Measurements from ENCODE around the gene PIGX.
"Not testable (repeated sequence)": the region's sequence is repeated elsewhere in the genome, so short reads cannot be mapped to it uniquely, and the experiment has no call there.

The PIGX gene

DNA sequence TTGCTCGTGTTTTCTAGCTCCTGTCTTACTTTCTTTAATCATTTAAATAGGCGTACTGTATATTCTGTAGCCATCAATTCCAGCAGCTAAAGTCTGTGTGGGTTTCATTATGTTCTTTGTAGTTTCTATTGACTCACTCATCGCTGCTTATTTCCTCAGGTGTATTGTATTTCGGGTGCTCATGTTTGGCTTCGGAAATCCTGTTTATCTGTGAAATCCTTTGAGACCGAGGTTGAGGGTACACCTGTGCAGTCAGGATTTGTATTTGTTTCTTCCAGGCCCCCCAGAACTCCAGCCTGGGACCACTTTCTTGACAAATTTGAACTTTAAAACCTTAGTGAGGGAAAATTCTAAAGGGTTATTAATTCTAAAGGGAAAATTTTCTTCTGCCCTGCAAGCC is 25.5 kb downstream of the PIGX start:
- in situ Hi-C loops (cut with MboI; ENCODE audit: low pct_unique_long_range_greater_than_20kb, low sequenced_read_pairs, unreplicated experiment), result no loop called here
- no peak for DNase-seq (ENCODE audit: low spot score)
- TF ChIP-seq, protein P1, sequence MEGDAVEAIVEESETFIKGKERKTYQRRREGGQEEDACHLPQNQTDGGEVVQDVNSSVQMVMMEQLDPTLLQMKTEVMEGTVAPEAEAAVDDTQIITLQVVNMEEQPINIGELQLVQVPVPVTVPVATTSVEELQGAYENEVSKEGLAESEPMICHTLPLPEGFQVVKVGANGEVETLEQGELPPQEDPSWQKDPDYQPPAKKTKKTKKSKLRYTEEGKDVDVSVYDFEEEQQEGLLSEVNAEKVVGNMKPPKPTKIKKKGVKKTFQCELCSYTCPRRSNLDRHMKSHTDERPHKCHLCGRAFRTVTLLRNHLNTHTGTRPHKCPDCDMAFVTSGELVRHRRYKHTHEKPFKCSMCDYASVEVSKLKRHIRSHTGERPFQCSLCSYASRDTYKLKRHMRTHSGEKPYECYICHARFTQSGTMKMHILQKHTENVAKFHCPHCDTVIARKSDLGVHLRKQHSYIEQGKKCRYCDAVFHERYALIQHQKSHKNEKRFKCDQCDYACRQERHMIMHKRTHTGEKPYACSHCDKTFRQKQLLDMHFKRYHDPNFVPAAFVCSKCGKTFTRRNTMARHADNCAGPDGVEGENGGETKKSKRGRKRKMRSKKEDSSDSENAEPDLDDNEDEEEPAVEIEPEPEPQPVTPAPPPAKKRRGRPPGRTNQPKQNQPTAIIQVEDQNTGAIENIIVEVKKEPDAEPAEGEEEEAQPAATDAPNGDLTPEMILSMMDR (IDR thresholded peaks at IDR 0.05; ENCODE audit: extremely low read depth, insufficient read depth, missing control alignments), result no peak

DNA sequence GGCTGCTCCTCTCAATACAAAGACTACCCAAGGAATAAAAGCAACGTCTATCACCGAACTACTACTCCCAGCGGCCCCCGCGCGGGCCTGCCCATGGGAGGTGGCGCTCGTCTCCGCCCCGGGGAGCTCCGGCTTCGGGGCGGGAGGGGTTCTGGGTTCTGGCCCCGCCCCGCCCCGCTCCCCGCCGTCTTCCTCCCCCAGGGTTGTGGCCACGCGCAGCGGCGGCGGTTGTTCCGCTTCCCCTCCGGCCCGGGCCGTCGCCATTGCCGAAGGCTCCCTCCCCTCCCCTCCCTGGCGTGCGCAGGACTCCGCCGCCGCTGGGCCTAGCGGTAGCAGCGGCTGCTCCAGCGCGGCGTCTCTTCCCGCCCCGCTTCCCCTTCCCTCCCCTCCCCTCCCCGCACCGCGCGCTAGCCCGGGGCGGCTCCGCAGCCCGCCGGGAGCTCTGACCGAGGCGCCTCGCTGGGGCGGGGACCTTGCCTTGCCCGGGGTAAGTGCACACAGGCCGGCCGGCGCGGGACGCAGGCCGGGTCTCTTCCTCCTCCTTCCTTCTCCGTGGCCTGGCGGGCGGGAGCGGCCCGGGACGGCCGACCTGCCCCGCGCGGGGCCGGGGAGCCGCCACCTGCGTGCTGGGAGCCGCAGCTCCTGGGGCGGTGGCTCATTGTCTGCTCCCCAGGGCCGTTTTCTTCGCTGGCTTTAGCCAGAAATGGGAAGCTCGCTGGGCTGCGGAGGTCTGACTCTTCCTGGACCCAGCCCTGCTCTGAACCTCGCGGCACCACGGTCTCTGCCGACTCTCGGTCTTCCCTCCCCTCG is 27.7 kb downstream of the PIGX start, which contains the start of gene PAK2:
TSS of gene PAK2 (plus strand) at position 187 of the 810 bp plus-strand sequence. CDS start 42,790 bp downstream, outside the sequence.
- peak; percentile 93 for DNase-seq (ENCODE audit: low spot score)
- TF ChIP-seq, protein P1 (IDR thresholded peaks at IDR 0.05; ENCODE audit: extremely low read depth, insufficient read depth, missing control alignments), result no peak
- in situ Hi-C loops (cut with MboI; ENCODE audit: low pct_unique_long_range_greater_than_20kb, low sequenced_read_pairs, unreplicated experiment), result no loop called here

DNA sequence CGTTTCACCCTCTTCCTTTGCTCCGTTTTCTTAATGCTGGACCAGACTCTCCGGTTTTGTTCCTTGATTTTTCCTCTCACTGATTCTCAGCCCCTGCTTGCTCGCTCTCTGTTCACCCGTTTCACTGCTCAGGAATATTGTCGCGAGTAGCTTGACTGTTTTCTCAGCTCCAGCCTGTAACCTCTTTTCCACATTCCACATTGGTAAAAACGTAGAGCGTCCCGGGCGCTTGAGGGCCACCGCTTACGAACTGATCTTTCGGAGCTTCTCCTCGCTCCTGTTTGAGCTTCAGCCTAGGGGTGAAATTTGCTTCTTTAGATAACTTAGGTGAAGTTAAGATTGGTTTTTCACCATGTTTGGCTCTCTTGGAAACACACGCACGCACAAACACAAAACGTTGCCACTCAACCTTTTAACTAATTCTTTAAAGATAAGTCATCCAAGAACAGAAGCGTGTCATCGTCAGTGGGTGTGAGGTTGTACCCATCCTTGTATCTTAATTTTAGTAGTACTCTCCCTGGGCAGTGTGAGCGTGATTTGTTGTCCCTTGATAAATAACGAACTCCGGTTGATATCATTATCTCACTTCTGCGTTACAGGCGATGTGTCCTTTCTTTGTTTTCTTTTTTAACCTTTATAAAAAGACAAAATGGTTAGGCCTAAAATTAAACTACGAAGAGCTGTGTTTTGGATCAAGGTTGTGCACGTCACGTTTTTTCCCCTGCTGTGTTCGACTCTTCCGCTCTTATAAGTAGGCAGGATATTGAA is 28.5 kb downstream of the PIGX start:
- DNase-seq (ENCODE audit: low spot score), result no peak
- TF ChIP-seq, protein P1 (IDR thresholded peaks at IDR 0.05; ENCODE audit: extremely low read depth, insufficient read depth, missing control alignments), result no peak
- in situ Hi-C loops (cut with MboI; ENCODE audit: low pct_unique_long_range_greater_than_20kb, low sequenced_read_pairs, unreplicated experiment), result no loop called here

DNA sequence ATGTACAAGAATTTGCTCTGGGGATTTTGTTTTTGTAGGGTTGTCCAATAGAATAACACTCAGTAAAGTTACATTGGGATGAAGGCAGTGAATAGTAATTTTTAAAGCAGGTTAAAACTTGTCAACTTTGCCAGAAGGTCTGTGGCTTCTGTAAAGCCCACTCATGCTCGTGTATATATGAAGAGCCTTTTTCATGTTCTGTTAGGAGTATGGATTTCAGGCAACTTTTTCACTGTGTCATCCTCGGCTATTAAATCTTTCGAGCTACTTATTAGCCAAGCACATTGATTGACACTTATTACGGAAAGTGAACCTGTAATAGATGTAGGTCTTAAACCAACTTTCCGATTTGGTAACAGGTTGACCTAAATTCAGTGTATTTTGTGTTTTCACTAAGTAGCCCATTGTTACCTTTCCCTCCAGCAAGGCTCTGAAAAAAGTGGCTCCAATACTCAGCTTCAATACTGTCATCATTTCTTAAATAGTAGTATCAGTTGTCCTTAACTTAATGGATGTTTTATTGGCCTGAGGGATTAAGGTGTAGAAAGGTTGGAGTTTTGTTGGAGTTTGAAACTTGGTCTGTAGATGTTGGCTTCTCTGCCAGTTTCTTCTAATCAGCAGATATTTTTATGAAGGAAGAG is 29.2 kb downstream of the PIGX start:
- no peak for DNase-seq (ENCODE audit: low spot score)
- in situ Hi-C loops (cut with MboI; ENCODE audit: low pct_unique_long_range_greater_than_20kb, low sequenced_read_pairs, unreplicated experiment), result no loop called here
- TF ChIP-seq, protein P1 (IDR thresholded peaks at IDR 0.05; ENCODE audit: extremely low read depth, insufficient read depth, missing control alignments), result no peak

DNA sequence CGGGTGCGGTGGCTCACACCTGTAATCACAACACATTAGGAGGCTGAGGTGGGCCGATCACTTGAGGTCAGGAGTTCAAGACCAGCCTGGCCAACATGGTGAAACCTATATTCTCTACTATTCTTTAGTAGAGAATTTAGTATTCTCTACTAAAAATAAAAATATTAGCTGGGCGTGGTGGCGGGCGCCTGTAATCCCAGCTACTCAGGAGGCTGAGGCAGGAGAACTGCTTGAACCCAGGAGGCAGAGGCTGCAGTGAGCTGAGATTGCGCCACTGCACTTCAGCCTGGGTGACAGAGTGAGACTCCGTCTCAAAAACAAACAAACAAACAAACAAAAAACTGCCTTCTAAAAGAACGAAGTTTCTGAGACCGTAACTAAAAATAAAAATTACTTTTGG is 31.4 kb downstream of the PIGX start:
- DNase-seq (ENCODE audit: low spot score); in situ Hi-C loops (cut with MboI; ENCODE audit: low pct_unique_long_range_greater_than_20kb, low sequenced_read_pairs, unreplicated experiment): not testable (repeated sequence)

DNA sequence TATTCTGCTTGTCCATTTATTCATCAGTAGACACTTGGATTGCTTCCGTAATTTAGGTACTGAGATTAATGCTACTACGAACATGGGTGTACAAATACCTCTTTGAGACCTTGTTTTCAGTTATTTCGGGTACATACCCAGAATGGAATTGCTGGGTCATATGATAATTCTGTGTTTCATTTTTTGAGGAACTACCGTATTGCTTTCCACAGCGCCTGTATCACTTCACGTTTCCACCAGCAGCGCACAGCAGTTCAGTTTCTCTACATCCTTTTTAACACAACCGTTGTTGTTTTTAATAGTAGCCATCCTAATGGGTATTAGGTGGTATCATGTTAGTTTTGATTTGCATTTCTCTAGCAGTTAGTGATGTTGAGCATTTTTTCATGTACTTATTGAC is 36.9 kb downstream of the PIGX start:
- TF ChIP-seq, protein P1 (IDR thresholded peaks at IDR 0.05; ENCODE audit: extremely low read depth, insufficient read depth, missing control alignments), result no peak
- no peak for DNase-seq (ENCODE audit: low spot score)
- in situ Hi-C loops (cut with MboI; ENCODE audit: low pct_unique_long_range_greater_than_20kb, low sequenced_read_pairs, unreplicated experiment), result no loop called here

All from GM13977 (cell line).